Measurements from ENCODE around the gene IZUMO1R.
"Not testable (repeated sequence)": the region's sequence is repeated elsewhere in the genome, so short reads cannot be mapped to it uniquely, and the experiment has no call there.

IZUMO1R gene

GRCh38 chr11:94303966-94304958 is at the start of gene IZUMO1R:
Gene IZUMO1R (plus strand): TSS chr11:94304580. CDS start chr11:94305637, 1,057 bp downstream.
- no peak for DNase-seq (ENCODE audit: low read depth in 2 of 2)

GRCh38 chr11:94271885-94272372 is 32.5 kb upstream of the IZUMO1R start:
- no peak for DNase-seq (ENCODE audit: low read depth in 2 of 2)

- no peak for DNase-seq (ENCODE audit: low read depth in 2 of 2)
These were observed 31.6 kb upstream of the IZUMO1R start for GRCh38 chr11:94272738-94273313.

- DNase-seq (ENCODE audit: low read depth in 2 of 2), result no peak
These were observed 28.4 kb upstream of the IZUMO1R start for GRCh38 chr11:94275961-94276360.

GRCh38 chr11:94276943-94277342 is 27.4 kb upstream of the IZUMO1R start:
- no peak for DNase-seq (ENCODE audit: low read depth in 2 of 2)

- not testable (repeated sequence) for DNase-seq (ENCODE audit: low read depth in 2 of 2)
These were observed 26.2 kb upstream of the IZUMO1R start for GRCh38 chr11:94278207-94278606.

- no peak for DNase-seq (ENCODE audit: low read depth in 2 of 2)
These were observed 24.4 kb upstream of the IZUMO1R start for GRCh38 chr11:94279996-94280395.

GRCh38 chr11:94281324-94281723 is 23.1 kb upstream of the IZUMO1R start:
- DNase-seq (ENCODE audit: low read depth in 2 of 2), result no peak

- no peak for DNase-seq (ENCODE audit: low read depth in 2 of 2)
These were observed 20.7 kb upstream of the IZUMO1R start for GRCh38 chr11:94283678-94284077.

GRCh38 chr11:94295534-94295933 is 8.8 kb upstream of the IZUMO1R start:
- no peak for DNase-seq (ENCODE audit: low read depth in 2 of 2)

- DNase-seq (ENCODE audit: low read depth in 2 of 2), result no peak
These were observed 6.3 kb upstream of the IZUMO1R start for GRCh38 chr11:94297985-94298576.

- DNase-seq (ENCODE audit: low read depth in 2 of 2), result no peak
These were observed 1.6 kb upstream of the IZUMO1R start for GRCh38 chr11:94302776-94303175.

- no peak for DNase-seq (ENCODE audit: low read depth in 2 of 2)
These were observed 766 bp downstream of the IZUMO1R start for GRCh38 chr11:94305146-94305545.

- DNase-seq (ENCODE audit: low read depth in 2 of 2), result no peak
These were observed 2.9 kb downstream of the IZUMO1R start for GRCh38 chr11:94307101-94307791.

GRCh38 chr11:94308024-94308423 is 3.6 kb downstream of the IZUMO1R start:
- no peak for DNase-seq (ENCODE audit: low read depth in 2 of 2)

- DNase-seq (ENCODE audit: low read depth in 2 of 2), result no peak
These were observed 5.4 kb downstream of the IZUMO1R start for GRCh38 chr11:94309757-94310156.

- DNase-seq (ENCODE audit: low read depth in 2 of 2), result no peak
These were observed 6.0 kb downstream of the IZUMO1R start for GRCh38 chr11:94310191-94310875.

GRCh38 chr11:94312339-94312738 is 8.0 kb downstream of the IZUMO1R start:
- DNase-seq (ENCODE audit: low read depth in 2 of 2), result no peak

GRCh38 chr11:94314064-94314463 is 9.7 kb downstream of the IZUMO1R start:
- no peak for DNase-seq (ENCODE audit: low read depth in 2 of 2)

- no peak for DNase-seq (ENCODE audit: low read depth in 2 of 2)
These were observed 11.3 kb downstream of the IZUMO1R start for GRCh38 chr11:94315664-94316063.

- DNase-seq (ENCODE audit: low read depth in 2 of 2), result no peak
These were observed 18.1 kb downstream of the IZUMO1R start for GRCh38 chr11:94322501-94322900.
